Epithelial cell of proximal tubule (primary cell): ENCODE measurements around the gene VPS45. TPM values are rescaled to one million over a fixed set of nuclear protein-coding genes. Genes with fewer than 3 reads are reported as not detected.

ENCODE experiments used
- DNase-seq: peaks from one replicate; pipeline ENCODE4 v3.0.0-alpha.2; 2011; ENCODE audit warnings: low read depth
- H3K4me3 ChIP-seq: 2 replicates; pipeline ENCODE4 v1.5.1; 2011; ENCODE audit warnings: low read depth, mild to moderate bottlenecking, low read length
- CTCF ChIP-seq: conservative IDR thresholded peaks from 2 replicates; pipeline ENCODE4 v1.5.1; 2012; ENCODE audit warnings: low read depth, mild to moderate bottlenecking, low read length
- total RNA-seq: library from RNA; depleted of rRNA; stranded (reverse); fragments of >200 nt; gene quantifications from 2 replicates; pipeline ENCODE4 v1.2.3, GENCODE V29; 2015

VPS45 gene
- total RNA-seq, 1 donor from 2014 or later: 12.5 TPM

GRCh38 chr1:150162862-150163706 is 95.5 kb downstream of the VPS45 start:
- peak; percentile 57 for DNase-seq
- peak overlapping the region; percentile 14 for H3K4me3 ChIP-seq
- TF ChIP-seq CTCF: peak; percentile 18

- TF ChIP-seq CTCF: no peak
- H3K4me3 ChIP-seq: no peak overlapping the region
- no peak for DNase-seq
Observed at GRCh38 chr1:150164224-150164623, 96.6 kb downstream of the VPS45 start.

- no peak for TF ChIP-seq CTCF
Observed at GRCh38 chr1:150164779-150165178, 97.2 kb downstream of the VPS45 start.

GRCh38 chr1:150165622-150166612 is 98.3 kb downstream of the VPS45 start:
- H3K4me3 ChIP-seq: no peak overlapping the region
- no peak for DNase-seq
- peak; percentile 84 for TF ChIP-seq CTCF

More at GRCh38 chr1:150164779-150165178, 97.2 kb downstream of the VPS45 start:
- DNase-seq: no peak
- H3K4me3 ChIP-seq: no peak overlapping the region

- H3K4me3 ChIP-seq: no peak overlapping the region
- TF ChIP-seq CTCF: peak; percentile 94
- no peak for DNase-seq
Observed at GRCh38 chr1:150168960-150169601, 101.5 kb downstream of the VPS45 start.

GRCh38 chr1:150171801-150172200 is 104.2 kb downstream of the VPS45 start:
- TF ChIP-seq CTCF: no peak
- H3K4me3 ChIP-seq: no peak overlapping the region
- DNase-seq: no peak
